ENCODE results near the gene CRIP2.

Gene CRIP2

DNA sequence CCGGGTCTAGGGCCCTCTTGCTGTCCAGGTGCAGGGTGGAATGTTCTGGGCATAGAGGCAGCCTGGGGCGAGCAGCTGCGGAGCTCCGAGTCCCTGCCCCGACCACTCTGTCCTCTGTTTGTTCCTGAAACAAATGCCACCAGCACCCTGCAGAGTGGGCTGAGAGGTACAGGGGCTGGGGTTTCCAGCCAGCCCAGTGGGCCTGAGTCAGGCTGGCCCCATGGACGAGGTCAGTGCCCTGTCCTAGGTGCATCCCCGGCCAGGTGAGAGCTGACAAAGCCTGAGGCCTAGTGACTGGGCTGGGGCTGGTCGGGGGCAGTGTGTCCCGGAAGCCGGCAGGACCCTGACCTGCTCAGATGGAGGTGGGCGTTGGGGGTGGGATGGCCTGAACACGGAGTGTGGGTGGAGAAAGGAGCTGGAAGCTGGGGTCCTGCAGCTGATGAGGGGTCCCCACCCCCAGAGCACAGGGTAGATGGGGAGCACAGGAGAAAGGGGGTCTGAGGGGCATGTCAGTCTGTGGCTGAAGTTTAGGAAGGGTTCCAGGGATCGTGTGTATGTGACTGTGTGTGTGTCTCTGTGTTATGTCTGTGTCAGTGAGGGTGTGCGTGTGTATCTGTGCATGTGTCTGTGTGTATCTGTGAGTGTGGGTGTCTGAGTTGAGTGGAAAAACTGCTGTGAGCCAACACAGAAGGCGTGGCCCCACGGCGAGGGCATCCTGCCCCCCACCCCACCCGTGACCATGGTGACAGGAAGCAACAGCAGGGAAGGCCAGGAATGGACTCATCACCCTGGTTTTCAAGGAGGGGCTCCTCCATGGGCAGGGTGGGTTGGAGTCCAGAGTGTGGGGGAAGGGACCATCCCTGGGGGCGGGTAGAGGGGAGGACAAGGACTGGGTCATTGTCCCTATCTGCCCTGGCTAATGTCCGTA, 9.7 kb downstream of the CRIP2 start:
- H3K4me3 ChIP-seq = no peak overlapping the region
- peak overlapping the region in 18 of 21 experiments; percentile 7 to 99 (median 96) for H3K27ac ChIP-seq

DNA sequence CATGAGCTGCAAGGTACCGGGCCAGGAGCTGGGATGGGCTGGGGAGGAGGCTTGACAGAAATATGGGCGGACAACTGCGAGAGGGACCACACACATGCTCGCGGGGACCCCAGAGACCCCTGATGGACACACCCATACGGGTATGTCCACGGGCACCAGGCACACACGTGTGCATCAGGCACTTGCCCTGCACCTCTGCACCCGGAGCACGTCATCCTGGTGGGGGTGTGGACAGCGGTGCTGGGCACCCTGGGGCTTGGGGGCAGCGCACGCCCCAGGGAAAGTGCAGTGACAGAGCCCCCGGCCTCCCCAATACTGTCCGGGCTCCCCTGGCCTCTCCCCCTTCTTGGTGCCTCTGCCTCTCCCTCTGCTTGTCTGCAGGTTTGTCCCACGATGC, 10.4 kb downstream of the CRIP2 start:
- Histone ChIP-seq H3K27ac (peak overlapping the region in 15 of 21 experiments; percentile 14 to 99 (median 96)), H3K4me3 (no peak overlapping the region)

DNA sequence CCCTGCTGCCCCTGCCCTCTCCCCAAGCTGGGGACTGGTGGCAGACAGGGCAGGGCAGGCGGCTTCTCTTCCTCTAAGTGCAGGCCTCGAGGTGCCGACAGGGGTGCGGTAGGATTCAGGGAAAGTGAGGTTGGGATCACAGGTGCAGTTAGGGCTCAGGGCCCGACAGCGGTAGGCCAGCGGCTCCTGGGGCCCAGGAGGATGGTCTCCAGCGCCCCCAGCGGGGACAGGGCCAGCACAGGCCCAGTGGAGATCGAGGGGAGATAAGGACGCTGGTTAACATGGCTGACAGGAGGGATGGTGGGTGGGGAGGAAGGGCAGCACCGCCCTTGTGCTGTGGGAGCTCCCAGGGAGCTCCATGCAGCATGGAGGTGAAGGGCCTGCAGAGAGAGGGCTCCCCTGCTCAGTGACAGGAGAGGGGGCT, 11.1 kb downstream of the CRIP2 start:
- peak overlapping the region in 2 of 7 experiments; percentile 76 to 88 for H3K4me3 ChIP-seq
- H3K27ac ChIP-seq = peak overlapping the region in 20 of 21 experiments; percentile 8 to 99 (median 94)

DNA sequence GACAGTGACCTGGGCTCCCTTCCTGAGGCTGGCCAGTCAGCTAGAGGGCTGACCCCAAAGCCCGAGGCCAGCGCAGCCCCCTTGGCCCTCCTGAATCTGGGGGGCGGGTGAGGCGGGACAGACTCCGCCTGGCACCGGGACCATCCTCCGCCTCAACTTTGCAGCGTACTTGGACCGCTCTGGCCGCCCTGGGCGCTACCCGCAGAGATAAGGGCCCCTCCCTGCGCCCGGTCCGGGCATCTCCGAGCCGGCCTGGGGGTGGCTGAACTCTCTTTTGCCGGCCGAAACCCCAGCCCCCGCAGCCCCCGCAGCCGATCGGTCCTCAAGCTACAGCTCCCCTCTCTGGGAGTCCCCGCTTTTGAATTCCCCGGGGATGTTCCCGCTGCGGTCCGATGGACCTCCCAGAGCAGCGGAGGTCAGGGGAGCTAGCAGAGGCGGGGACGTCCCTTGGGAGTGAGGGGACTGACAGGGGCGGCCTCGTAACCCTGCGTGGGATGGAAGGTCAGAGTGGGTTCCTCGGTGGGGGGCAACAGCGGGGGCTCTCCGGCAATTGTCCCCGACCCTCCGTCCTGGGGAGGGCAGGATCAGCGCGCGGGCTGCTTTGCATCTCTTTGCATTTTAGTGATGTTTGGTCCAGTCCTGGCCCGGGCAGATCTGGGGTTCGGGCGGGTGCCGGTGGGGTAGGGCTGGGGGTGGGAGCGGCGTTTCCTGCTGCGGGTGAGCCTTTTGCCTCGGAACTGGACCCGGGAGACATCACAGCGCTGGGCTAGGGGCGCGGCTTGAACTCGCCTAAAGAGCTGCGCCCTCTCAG, 11.7 kb downstream of the CRIP2 start, which contains the start of gene CRIP1:
TSS of gene CRIP1 (plus strand) at position 724 of the 811 bp plus-strand sequence. CDS start 374 bp downstream, outside the sequence.
- Histone ChIP-seq H3K27ac (peak within 1 kb of the TSS; percentile 52 to 99 (median 93)), H3K4me3 (peak within 1 kb of the TSS; percentile 37 to 88 (median 65))

DNA sequence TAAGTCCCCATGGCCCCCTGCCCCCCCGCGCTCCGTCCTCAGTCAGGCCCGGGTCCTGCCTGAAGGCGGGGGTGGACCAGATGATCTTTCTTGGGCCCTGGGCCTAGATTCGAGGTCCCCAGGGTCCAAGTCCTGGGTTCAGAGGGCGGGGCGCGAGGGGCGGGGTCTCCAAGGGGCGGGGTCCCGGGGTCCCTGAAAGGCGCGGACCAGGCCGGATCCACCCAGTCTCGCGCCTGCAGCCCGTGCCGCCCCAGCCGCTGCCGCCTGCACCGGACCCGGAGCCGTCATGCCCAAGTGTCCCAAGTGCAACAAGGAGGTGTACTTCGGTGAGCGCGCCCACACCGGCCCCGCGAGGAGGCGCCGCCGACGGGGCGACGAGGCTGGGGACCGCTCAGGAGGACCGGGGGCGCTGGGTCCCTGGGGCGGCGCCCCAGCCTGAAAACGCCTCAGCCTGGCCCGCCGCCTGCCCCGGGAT, 12.4 kb downstream of the CRIP2 start:
- H3K27ac ChIP-seq = peak overlapping the region; percentile 52 to 99 (median 93)
- H3K4me3 ChIP-seq = peak overlapping the region; percentile 37 to 88 (median 65)

DNA sequence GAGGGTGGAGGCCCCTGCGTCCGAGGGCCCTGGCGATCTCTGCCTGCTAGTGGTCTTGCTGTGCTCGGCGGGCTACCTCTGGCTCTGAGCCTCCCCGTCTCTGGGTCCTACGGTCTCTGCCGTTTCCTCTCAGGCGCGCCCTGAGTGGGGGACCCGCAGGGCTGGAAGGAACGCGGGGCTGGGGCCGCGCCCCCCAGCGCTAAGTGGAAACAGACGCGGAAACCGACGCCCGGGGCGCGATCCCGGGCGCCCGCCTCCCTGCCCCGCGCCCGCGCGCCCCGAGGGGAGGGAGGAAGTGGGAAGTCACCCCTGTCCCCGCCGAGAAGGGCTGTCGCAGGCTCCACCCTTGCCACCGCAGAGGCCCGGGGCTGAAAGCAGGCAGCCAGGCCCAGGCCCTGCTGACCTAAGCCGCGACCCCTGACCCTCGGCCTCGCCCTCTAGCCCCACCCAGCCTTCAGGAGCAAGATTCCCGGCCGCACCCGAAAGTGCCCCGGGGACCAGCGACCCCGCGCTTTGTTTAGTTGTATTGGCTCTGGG, 12.9 kb downstream of the CRIP2 start:
- H3K4me3 ChIP-seq = peak overlapping the region; percentile 37 to 88 (median 65)
- peak overlapping the region; percentile 52 to 99 (median 93) for H3K27ac ChIP-seq

DNA sequence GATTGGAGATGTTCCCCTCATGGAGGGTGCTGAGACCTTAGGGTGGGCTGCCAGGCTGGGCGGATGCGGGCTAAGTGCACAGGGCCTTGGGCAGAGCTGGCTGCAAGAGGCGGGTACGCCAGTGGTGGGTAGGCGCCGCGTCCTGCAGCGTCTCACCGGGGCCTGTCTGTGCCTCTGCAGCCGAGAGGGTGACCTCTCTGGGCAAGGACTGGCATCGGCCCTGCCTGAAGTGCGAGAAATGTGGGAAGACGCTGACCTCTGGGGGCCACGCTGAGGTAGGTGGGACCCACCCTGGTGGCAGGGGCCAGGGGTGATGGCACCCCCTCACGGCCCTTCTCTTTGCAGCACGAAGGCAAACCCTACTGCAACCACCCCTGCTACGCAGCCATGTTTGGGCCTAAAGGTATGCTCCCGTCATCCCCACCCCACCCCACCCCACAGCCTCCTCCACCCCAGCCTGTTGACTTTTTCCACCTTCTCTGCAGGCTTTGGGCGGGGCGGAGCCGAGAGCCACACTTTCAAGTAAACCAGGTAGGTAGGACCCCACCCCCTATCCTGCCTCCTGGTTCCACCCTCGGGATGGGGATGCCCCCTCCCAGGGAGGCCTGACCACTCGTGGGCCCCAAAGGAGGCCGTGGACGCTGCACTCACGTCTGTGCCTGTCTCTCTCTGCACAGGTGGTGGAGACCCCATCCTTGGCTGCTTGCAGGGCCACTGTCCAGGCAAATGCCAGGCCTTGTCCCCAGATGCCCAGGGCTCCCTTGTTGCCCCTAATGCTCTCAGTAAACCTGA, 13.6 kb downstream of the CRIP2 start:
- peak overlapping the region; percentile 52 to 99 (median 93) for H3K27ac ChIP-seq

DNA sequence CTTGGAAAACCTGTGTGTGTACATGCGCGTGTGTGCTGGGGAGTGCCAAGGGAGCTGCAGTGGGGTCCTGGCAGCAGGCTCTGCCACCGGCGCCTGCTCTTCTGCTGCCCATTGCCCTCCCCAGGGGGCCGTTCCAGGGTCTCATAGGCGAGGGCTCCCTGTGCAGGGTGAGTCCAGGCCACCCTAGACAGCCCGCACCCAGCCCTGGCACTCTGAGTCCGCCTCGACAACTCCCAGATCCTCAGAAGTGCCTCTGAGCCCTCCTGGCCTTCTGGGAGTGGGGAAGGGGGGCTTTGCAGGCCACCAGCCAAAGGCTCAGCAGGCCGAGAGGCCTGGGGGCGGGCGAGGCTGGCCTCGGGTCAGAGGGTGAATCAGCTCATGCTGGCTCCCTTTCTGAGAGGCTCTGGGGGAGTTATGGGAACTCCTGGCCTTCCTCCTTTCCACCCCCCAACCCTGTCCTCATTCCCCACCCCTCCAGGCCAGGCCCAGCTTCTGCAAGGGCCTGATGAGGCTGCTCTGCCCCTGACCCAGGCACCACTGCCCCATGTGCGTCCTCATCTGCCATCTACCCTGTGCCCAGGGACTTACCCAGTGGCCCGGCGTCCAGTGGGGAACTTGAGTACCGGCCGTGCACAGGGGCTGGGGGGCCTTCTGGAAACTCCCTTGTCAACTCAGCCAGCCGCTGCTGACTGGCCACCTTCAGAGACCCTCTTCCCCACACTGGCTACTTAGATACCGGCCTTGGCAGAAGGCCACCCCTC, 14.3 kb downstream of the CRIP2 start:
- H3K4me3 ChIP-seq = peak overlapping the region; percentile 37 to 88 (median 65)
- peak overlapping the region in 20 of 21 experiments; percentile 52 to 99 (median 94) for H3K27ac ChIP-seq

More for the DNA sequence above, 13.6 kb downstream of the CRIP2 start:
- H3K4me3 ChIP-seq = peak overlapping the region; percentile 37 to 88 (median 65)

DNA sequence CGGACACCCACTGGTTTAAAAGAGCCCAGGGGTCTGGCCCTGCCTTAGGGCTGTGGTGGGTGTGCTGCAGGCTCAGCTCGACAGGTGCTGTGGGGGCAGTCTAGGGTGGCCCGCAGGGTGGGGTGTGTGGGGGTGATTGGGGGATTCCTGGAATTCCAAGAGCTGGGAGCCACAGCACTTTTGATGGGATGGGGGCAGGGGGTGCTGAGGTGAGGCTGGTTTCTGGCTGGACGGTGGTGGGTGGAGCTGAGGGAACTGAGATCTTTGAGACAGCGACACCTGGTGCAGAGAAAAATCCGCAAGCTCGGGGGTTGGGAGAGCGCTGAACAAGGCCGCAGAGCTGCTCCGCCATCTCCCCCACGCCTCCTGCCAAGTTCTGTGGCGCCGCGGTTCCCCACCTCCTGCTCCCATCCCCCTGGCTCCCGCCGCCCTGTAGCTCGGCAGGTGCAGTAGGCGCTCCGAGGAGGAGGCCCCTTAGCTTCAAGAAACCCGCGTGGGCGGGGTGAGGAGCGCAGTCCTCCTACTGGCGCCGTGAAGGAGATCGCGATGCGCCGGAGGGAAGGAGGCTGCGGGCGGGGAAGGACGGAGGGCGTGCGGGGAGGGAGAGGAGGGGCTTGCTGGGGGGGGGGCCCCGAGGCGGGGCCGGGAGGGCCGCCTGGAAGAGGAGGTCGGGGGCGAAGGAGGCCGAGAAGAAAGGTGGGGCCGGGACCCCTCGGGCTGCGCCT, 15.1 kb downstream of the CRIP2 start:
- Histone ChIP-seq H3K27ac (peak overlapping the region; percentile 77 to 99 (median 93)), H3K4me3 (peak overlapping the region; percentile 56 to 88 (median 65))

DNA sequence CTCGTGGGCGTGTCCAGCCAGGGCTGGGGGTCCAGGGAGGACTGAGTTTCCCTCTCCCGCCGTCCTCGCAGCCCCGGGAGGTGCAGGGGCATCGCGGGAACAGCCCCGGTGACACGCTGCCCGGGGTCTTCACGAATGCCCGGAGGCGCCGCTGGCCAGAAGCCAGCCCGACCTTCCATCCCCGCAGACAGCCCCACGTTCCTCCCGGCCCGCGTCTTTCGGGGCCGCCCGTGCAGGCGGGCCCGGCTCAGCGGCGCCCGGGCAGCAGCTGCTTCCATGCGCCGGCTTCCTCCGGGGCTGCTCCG, 15.6 kb downstream of the CRIP2 start:
- H3K4me3 ChIP-seq = peak overlapping the region; percentile 56 to 88 (median 65)
- peak overlapping the region; percentile 77 to 99 (median 93) for H3K27ac ChIP-seq

DNA sequence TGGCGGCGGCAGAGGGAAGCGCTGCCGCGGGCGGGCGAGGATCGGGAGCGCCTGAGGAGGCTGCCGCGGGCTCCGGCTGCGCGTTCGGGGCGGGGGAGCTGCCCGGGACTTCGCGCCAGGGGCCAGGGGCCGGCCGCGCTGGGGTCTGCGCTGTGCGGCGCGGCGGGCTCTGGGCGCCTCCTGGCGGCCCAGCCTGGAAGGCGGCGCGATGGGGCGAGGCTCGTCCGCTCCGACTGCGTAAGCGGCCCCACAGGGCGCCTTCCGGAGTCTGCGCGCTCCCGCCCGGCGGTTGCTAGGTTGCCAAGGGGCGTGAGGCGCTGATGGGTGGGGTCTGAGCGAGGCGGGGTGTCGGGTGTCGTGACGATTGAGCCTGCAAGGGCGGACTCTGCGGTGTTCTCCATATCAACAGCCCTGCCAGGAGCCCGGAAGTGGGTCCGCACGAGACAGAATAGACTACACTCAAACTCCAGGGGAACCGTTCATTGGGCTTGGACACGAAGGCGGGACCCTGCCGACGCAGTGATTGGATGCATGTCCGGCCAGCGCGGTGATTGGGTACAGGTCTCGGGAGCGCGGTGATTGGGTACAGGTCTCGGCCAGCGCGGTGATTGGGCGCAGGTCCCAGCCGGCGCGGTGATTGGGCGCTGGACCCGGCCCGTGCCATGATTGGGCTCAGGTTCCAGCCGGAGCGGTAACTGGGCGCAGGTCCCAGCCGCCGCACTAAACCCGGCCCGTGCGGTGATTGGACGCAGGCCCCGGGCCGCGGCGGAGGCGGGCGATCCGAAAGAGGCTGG, 16.1 kb downstream of the CRIP2 start, which contains the start of gene TEDC1:
TSS of gene TEDC1 (plus strand) at position 675 of the 794 bp plus-strand sequence. CDS start 130 bp downstream, outside the sequence.
- peak within 1 kb of the TSS; percentile 56 to 89 (median 76) for H3K4me3 ChIP-seq
- peak within 1 kb of the TSS; percentile 77 to 99 (median 93) for H3K27ac ChIP-seq

DNA sequence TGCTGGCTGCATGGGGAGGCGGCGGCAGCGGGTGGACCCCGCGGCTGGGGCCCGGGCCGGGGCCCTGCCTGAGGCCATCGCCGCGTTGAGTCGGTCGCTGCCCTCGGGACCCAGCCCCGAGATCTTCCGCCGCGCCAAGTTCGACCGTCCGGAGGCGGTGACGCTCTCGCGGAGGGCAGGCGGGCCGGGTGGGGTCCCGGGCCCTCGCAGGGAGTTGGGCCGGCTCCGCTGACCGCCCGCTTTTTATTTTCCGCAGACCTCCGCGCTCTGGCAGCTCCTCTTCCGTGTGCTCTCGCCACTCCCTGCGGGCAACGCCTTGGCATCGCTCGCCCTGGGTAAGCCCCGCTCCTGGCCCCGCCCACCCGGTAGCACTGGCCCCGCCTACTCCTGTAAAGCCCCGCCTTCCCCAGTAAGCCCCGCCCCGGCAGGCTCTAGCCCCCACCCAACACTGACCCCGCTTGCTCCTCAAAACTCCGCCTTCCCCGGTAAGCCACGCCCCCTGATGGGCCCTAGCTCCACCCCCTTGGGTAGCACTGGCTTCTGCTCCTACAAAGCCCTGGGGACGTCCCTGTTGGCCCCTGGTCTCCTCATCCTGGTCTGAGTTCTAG, 16.8 kb downstream of the CRIP2 start:
- peak overlapping the region; percentile 55 to 99 (median 86) for H3K27ac ChIP-seq

DNA sequence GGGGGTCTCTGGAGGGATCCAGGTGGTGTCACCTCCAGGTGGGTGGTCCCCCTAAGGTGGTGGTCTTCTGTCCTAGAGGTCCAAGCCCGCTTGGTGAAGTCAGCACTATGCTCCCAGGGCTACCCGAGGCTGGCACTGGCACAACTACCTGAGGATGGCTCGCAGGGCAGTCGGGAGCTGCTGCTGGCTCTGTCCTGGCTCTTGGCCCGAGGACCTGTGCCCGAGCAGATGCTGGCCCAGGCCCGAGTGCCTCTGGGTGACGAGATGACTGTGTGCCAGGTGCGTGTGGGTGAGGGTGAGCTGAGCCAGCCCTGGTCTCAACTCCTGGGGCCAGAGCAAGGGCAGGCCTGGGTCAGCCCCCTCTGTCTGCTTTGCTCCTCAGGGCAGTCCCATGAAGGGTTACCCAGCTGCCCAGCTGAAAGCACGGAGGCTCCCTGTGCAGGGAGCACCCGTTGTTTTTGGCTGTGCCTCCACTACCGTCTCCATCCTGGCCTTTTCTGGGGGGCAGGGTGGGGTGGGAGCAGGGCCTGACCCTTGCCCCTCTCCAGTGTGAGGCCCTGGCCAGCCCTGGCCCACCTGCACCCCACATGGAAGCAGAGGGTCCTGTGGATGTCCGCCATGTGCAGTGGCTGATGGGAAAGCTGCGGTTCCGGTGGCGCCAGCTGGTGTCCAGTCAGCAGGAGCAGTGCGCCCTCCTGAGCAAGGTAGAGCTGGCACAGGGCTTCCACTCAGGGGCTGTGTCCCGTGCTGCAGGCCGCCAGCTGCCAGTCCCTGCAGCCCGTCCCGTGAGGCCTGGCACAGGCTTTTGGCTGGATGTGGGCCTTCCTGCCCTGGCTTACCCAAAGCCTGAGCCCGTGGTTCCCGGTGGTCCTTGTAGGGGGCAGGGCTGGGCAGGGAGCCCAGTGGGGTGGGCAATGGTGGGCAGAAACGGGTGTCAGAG, 17.7 kb downstream of the CRIP2 start:
- peak overlapping the region in 3 of 7 experiments; percentile 47 to 76 (median 75) for H3K4me3 ChIP-seq
- peak overlapping the region in 1 of 21 experiments; percentile 91 for H3K27ac ChIP-seq

More for the DNA sequence above, 16.8 kb downstream of the CRIP2 start:
- H3K4me3 ChIP-seq = peak overlapping the region; percentile 47 to 89 (median 76)

DNA sequence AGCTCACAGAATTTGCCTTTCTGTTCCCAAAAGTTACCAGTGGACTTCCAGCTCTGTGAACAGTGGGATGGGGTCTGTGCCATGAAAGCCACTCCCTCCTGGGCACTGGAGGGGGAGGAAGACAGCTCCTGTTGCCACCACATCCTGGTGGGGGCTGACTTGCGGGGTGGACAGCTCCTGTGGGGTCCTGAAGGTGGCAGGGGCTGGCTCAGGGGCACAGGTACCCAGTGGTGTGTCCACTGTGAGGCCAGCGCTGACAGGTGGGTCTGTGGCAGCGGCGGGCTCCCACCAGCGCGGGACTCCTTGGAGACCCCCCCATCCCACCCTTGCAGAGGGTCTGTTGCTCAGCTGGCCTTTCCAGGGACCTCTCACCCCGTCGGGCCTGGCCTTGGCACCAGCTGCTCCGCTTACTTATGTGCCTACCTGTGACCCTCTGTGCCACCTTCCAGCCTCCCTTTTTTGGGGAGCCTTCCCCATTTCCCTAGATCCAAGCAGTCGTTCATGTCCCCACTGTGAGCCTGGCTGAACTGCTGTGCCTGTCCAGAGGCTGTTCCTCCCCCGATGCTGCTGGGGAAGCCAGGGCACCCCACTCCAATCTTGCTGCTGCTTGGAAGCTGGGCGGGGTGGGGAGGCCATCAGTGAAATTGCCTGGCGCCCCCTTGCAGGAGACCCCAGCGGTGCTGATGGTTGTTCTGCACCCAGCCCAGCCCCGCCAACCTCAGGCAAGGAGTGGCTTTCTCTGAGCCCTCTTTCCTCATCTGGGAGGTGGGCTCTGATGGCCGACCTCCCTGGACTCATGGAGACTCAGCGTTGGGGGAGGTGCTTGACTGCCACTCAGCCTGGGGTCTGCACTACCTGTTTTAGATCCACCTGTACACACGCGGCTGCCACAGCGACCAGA, 18.6 kb downstream of the CRIP2 start:
- no peak overlapping the region for H3K4me3 ChIP-seq
- H3K27ac ChIP-seq = no peak overlapping the region

All from skin epidermis (tissue), 12 donors.